ENCODE data around the gene CIB2.

DNA sequence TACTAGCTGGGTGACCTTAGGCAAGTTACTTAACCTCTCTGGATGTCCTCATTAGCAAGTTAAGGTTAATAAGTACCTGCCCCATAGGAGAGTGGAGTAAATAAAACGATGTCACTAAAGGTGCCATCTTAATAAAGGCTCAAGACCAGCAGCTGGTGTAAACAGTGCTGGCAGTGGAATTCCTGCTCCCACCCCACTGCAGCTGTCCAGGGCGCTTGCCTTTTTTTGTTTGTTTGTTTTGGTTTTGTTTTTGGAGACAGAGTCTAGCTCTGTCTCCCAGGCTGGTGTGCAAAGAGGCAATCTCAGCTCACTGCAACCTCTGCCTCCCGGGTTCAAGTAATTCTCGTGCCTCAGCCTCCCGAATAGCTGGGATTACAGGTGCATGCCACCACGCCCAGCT lies 46.8 kb upstream of the CIB2 start:
- TF ChIP-seq, protein P1, sequence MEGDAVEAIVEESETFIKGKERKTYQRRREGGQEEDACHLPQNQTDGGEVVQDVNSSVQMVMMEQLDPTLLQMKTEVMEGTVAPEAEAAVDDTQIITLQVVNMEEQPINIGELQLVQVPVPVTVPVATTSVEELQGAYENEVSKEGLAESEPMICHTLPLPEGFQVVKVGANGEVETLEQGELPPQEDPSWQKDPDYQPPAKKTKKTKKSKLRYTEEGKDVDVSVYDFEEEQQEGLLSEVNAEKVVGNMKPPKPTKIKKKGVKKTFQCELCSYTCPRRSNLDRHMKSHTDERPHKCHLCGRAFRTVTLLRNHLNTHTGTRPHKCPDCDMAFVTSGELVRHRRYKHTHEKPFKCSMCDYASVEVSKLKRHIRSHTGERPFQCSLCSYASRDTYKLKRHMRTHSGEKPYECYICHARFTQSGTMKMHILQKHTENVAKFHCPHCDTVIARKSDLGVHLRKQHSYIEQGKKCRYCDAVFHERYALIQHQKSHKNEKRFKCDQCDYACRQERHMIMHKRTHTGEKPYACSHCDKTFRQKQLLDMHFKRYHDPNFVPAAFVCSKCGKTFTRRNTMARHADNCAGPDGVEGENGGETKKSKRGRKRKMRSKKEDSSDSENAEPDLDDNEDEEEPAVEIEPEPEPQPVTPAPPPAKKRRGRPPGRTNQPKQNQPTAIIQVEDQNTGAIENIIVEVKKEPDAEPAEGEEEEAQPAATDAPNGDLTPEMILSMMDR (IDR thresholded peaks at IDR 0.05 in 8 of 11, conservative IDR thresholded peaks at IDR 0.05 in 3 of 11): no peak
- TF ChIP-seq POLR2AphosphoS5 (IDR thresholded peaks at IDR 0.05): no peak
